ENCODE results near the gene LRRC28.
"Not testable (repeated sequence)": the region's sequence is repeated elsewhere in the genome, so short reads cannot be mapped to it uniquely, and the experiment has no call there.

Gene LRRC28

GRCh38 chr15:99399061-99399460 lies 147.8 kb downstream of the LRRC28 start:
- no peak for DNase-seq (ENCODE audit: low read depth)

- DNase-seq (ENCODE audit: low read depth) = no peak
Measured at GRCh38 chr15:99399618-99400017, 148.3 kb downstream of the LRRC28 start.

GRCh38 chr15:99401216-99401615 lies 149.9 kb downstream of the LRRC28 start:
- not testable (repeated sequence) for DNase-seq (ENCODE audit: low read depth)

- DNase-seq (ENCODE audit: low read depth) = no peak
Measured at GRCh38 chr15:99402014-99402729, 150.9 kb downstream of the LRRC28 start.

GRCh38 chr15:99403597-99403996 lies 152.3 kb downstream of the LRRC28 start:
- no peak for DNase-seq (ENCODE audit: low read depth)

- no peak for DNase-seq (ENCODE audit: low read depth)
Measured at GRCh38 chr15:99404454-99404853, 153.2 kb downstream of the LRRC28 start.

- no peak for DNase-seq (ENCODE audit: low read depth)
Measured at GRCh38 chr15:99406120-99406519, 154.8 kb downstream of the LRRC28 start.

- DNase-seq (ENCODE audit: low read depth) = no peak
Measured at GRCh38 chr15:99406716-99407487, 155.6 kb downstream of the LRRC28 start.

GRCh38 chr15:99407716-99408115 lies 156.4 kb downstream of the LRRC28 start:
- no peak for DNase-seq (ENCODE audit: low read depth)

- no peak for DNase-seq (ENCODE audit: low read depth)
Measured at GRCh38 chr15:99408236-99409096, 157.2 kb downstream of the LRRC28 start.

- DNase-seq (ENCODE audit: low read depth) = no peak
Measured at GRCh38 chr15:99409097-99409473, 157.8 kb downstream of the LRRC28 start.

GRCh38 chr15:99409560-99409959 lies 158.3 kb downstream of the LRRC28 start:
- DNase-seq (ENCODE audit: low read depth) = no peak

- DNase-seq (ENCODE audit: low read depth) = no peak
Measured at GRCh38 chr15:99410477-99410876, 159.2 kb downstream of the LRRC28 start.

- DNase-seq (ENCODE audit: low read depth) = no peak
Measured at GRCh38 chr15:99411234-99411633, 160.0 kb downstream of the LRRC28 start.

GRCh38 chr15:99412082-99412481 lies 160.8 kb downstream of the LRRC28 start:
- DNase-seq (ENCODE audit: low read depth) = no peak

- DNase-seq (ENCODE audit: low read depth) = no peak
Measured at GRCh38 chr15:99412626-99413025, 161.3 kb downstream of the LRRC28 start.

- DNase-seq (ENCODE audit: low read depth) = no peak
Measured at GRCh38 chr15:99413955-99414754, 162.9 kb downstream of the LRRC28 start.

- DNase-seq (ENCODE audit: low read depth) = no peak
Measured at GRCh38 chr15:99414755-99415731, 163.8 kb downstream of the LRRC28 start.

- DNase-seq (ENCODE audit: low read depth) = no peak
Measured at GRCh38 chr15:99416191-99417188, 165.2 kb downstream of the LRRC28 start.

Data from stimulated activated CD8-positive, alpha-beta memory T cell treated with anti-CD3 and anti-CD28 coated beads, Interleukin-12 subunit alpha, Interleukin-12 subunit beta, amount 100 ng/mL, for 4 hours (primary cell).